Fibroblast of gingiva (primary cell): ENCODE data around the gene SMYD3.

Experiments used
- DNase-seq: peaks from one replicate; pipeline ENCODE4 v3.0.0-alpha.2; 2011; ENCODE audit warnings: low read depth

Gene SMYD3

GRCh38 chr1:246304484-246305259, 202.4 kb downstream of the SMYD3 start:
- DNase-seq: no peak

GRCh38 chr1:246302711-246303317, 204.3 kb downstream of the SMYD3 start:
- no peak for DNase-seq

- DNase-seq: peak; percentile 26
Measured at GRCh38 chr1:246302251-246302625, 204.8 kb downstream of the SMYD3 start.

- DNase-seq: peak; percentile 23
Measured at GRCh38 chr1:246301553-246302250, 205.4 kb downstream of the SMYD3 start.

GRCh38 chr1:246300626-246301549, 206.2 kb downstream of the SMYD3 start:
- DNase-seq: no peak

- DNase-seq: no peak
Measured at GRCh38 chr1:246297279-246298265, 209.5 kb downstream of the SMYD3 start.

GRCh38 chr1:246295968-246296367, 211.1 kb downstream of the SMYD3 start:
- DNase-seq: no peak

GRCh38 chr1:246295340-246295739, 211.7 kb downstream of the SMYD3 start:
- no peak for DNase-seq

- DNase-seq: no peak
Measured at GRCh38 chr1:246294263-246294662, 212.8 kb downstream of the SMYD3 start.

- DNase-seq: no peak
Measured at GRCh38 chr1:246293366-246294121, 213.5 kb downstream of the SMYD3 start.

- no peak for DNase-seq
Measured at GRCh38 chr1:246292571-246292970, 214.5 kb downstream of the SMYD3 start.

GRCh38 chr1:246291127-246291526, 216.0 kb downstream of the SMYD3 start:
- DNase-seq: no peak

- no peak for DNase-seq
Measured at GRCh38 chr1:246283771-246284410, 223.2 kb downstream of the SMYD3 start.

- no peak for DNase-seq
Measured at GRCh38 chr1:246281639-246282038, 225.4 kb downstream of the SMYD3 start.

GRCh38 chr1:246281195-246281594, 225.9 kb downstream of the SMYD3 start:
- no peak for DNase-seq

GRCh38 chr1:246280551-246280950, 226.5 kb downstream of the SMYD3 start:
- no peak for DNase-seq

GRCh38 chr1:246279402-246279801, 227.7 kb downstream of the SMYD3 start:
- no peak for DNase-seq

GRCh38 chr1:246278371-246278770, 228.7 kb downstream of the SMYD3 start:
- no peak for DNase-seq

GRCh38 chr1:246275036-246275435, 232.0 kb downstream of the SMYD3 start:
- DNase-seq: no peak

GRCh38 chr1:246274186-246274585, 232.9 kb downstream of the SMYD3 start:
- DNase-seq: no peak
